IPS DF 6.9 (cell line): Measurements from ENCODE around the gene CISD2.

Source experiments
- DNase-seq: peaks from one replicate; pipeline ENCODE4 v3.0.0-alpha.2; 2013; ENCODE audit warnings: low read depth, low spot score
- H3K27ac ChIP-seq: one replicate; pipeline ENCODE4 v1.5.1; 2013; ENCODE audit warnings: low read length, control low read depth
- H3K27me3 ChIP-seq: 2 replicates; pipeline ENCODE4 v1.6.1; 2013; ENCODE audit warnings: mild to moderate bottlenecking, low read length; ENCODE audit not compliant: control insufficient read depth, insufficient read depth
- H3K36me3 ChIP-seq: 2 replicates; pipeline ENCODE4 v1.6.1; 2013; ENCODE audit warnings: low read length; ENCODE audit not compliant: control insufficient read depth, insufficient read depth
- H3K4me1 ChIP-seq: 2 replicates; pipeline ENCODE4 v1.6.1; 2013; ENCODE audit warnings: low read length; ENCODE audit not compliant: control insufficient read depth, insufficient read depth
- H3K4me3 ChIP-seq: 2 replicates; pipeline ENCODE4 v1.5.1; 2013; ENCODE audit warnings: mild to moderate bottlenecking, low read length
- H3K9me3 ChIP-seq: 2 replicates; pipeline ENCODE4 v1.6.1; 2013; ENCODE audit warnings: low read length, inconsistent platforms; ENCODE audit not compliant: control insufficient read depth, insufficient read depth
- WGBS: extraction: QIAGEN DNeasy Blood & Tissue Kit; methylation state at CpG from one replicate; pipeline ENCODE4 v1.1.7; 2013; ENCODE audit warnings: mixed read lengths, missing lambda C conversion rate; ENCODE audit not compliant: insufficient read length, insufficient coverage; 5-methylcytosine and 5-hydroxymethylcytosine counted together

CISD2 gene

GRCh38 chr4:102827674-102828496, 40.9 kb upstream of the CISD2 start:
- no CpG with 5 or more reads among the region's 50 CpGs for WGBS
- Histone ChIP-seq H3K4me1 (no peaks in the 10 kb centered on the region), H3K4me3 (peak overlapping the region; percentile 68; the same call in 1 of the 2 replicates), H3K9me3 (no peaks in the 10 kb centered on the region), H3K36me3 (no peaks in the 10 kb centered on the region), H3K27me3 (no peaks in the 10 kb centered on the region), H3K27ac (peak overlapping the region; percentile 10)
- peak; percentile 98 for DNase-seq

- no peaks in the 10 kb centered on the region for H3K9me3 ChIP-seq
- no CpG with 5 or more reads among the region's 4 CpGs for WGBS
- DNase-seq = no peak
These were observed 40.3 kb upstream of the CISD2 start for GRCh38 chr4:102828497-102828808.

GRCh38 chr4:102829803-102830202, 39.0 kb upstream of the CISD2 start:
- H3K27ac ChIP-seq = no peak overlapping the region
- H3K4me1 ChIP-seq = no peaks in the 10 kb centered on the region
- H3K27me3 ChIP-seq = no peaks in the 10 kb centered on the region
- no CpG with 5 or more reads among the region's 7 CpGs for WGBS
- H3K4me3 ChIP-seq = no peak overlapping the region
- no peaks in the 10 kb centered on the region for H3K36me3 ChIP-seq
- H3K9me3 ChIP-seq = no peaks in the 10 kb centered on the region
- DNase-seq = no peak

More at GRCh38 chr4:102828497-102828808, 40.3 kb upstream of the CISD2 start:
- Histone ChIP-seq H3K27ac (peak overlapping the region; percentile 10), H3K36me3 (no peaks in the 10 kb centered on the region), H3K27me3 (no peaks in the 10 kb centered on the region), H3K4me3 (peak overlapping the region; percentile 51; the same call in 1 of the 2 replicates), H3K4me1 (no peaks in the 10 kb centered on the region)

- H3K27me3 ChIP-seq = no peaks in the 10 kb centered on the region
- no peak overlapping the region for H3K27ac ChIP-seq
- DNase-seq = no peak
- no peaks in the 10 kb centered on the region for H3K9me3 ChIP-seq
- no peak overlapping the region for H3K4me3 ChIP-seq
- 100% methylated on average over 3 of the region's 4 CpGs for WGBS
- H3K4me1 ChIP-seq = no peaks in the 10 kb centered on the region
- H3K36me3 ChIP-seq = no peaks in the 10 kb centered on the region
These were observed 36.7 kb upstream of the CISD2 start for GRCh38 chr4:102832105-102832504.

GRCh38 chr4:102832667-102833066, 36.1 kb upstream of the CISD2 start:
- H3K27ac ChIP-seq = no peak overlapping the region
- DNase-seq = no peak
- H3K4me1 ChIP-seq = no peaks in the 10 kb centered on the region
- no peak overlapping the region for H3K4me3 ChIP-seq
- no peaks in the 10 kb centered on the region for H3K9me3 ChIP-seq
- no CpG with 5 or more reads among the region's 1 CpG for WGBS
- no peaks in the 10 kb centered on the region for H3K36me3 ChIP-seq
- H3K27me3 ChIP-seq = no peaks in the 10 kb centered on the region

- no peak overlapping the region for H3K27ac ChIP-seq
- WGBS = no CpG with 5 or more reads among the region's 1 CpG
- H3K4me1 ChIP-seq = no peaks in the 10 kb centered on the region
- no peaks in the 10 kb centered on the region for H3K36me3 ChIP-seq
- no peak overlapping the region for H3K4me3 ChIP-seq
- H3K9me3 ChIP-seq = no peaks in the 10 kb centered on the region
- H3K27me3 ChIP-seq = no peaks in the 10 kb centered on the region
- no peak for DNase-seq
These were observed 32.2 kb upstream of the CISD2 start for GRCh38 chr4:102836596-102836995.

GRCh38 chr4:102842367-102842766, 26.4 kb upstream of the CISD2 start:
- Histone ChIP-seq H3K9me3 (no peaks in the 10 kb centered on the region), H3K27ac (no peak overlapping the region), H3K4me3 (no peak overlapping the region), H3K27me3 (no peaks in the 10 kb centered on the region), H3K4me1 (no peaks in the 10 kb centered on the region), H3K36me3 (no peaks in the 10 kb centered on the region)
- WGBS = no CpG with 5 or more reads among the region's 3 CpGs
- no peak for DNase-seq

GRCh38 chr4:102843273-102843672, 25.5 kb upstream of the CISD2 start:
- Histone ChIP-seq H3K27me3 (no peaks in the 10 kb centered on the region), H3K4me3 (no peak overlapping the region), H3K9me3 (no peaks in the 10 kb centered on the region), H3K27ac (no peak overlapping the region), H3K36me3 (no peaks in the 10 kb centered on the region), H3K4me1 (no peaks in the 10 kb centered on the region)
- no peak for DNase-seq

- WGBS = no CpG with 5 or more reads among the region's 1 CpG
- DNase-seq = no peak
- no peak overlapping the region for H3K4me3 ChIP-seq
- H3K9me3 ChIP-seq = no peaks in the 10 kb centered on the region
- H3K36me3 ChIP-seq = no peaks in the 10 kb centered on the region
- no peaks in the 10 kb centered on the region for H3K4me1 ChIP-seq
- no peaks in the 10 kb centered on the region for H3K27me3 ChIP-seq
- no peak overlapping the region for H3K27ac ChIP-seq
These were observed 24.9 kb upstream of the CISD2 start for GRCh38 chr4:102843938-102844337.

- no peak for DNase-seq
These were observed 21.1 kb upstream of the CISD2 start for GRCh38 chr4:102847687-102848086.

GRCh38 chr4:102849579-102850104, 19.1 kb upstream of the CISD2 start:
- Histone ChIP-seq H3K36me3 (no peaks in the 10 kb centered on the region), H3K27me3 (no peaks in the 10 kb centered on the region), H3K4me3 (no peak overlapping the region), H3K27ac (no peak overlapping the region), H3K9me3 (no peaks in the 10 kb centered on the region), H3K4me1 (no peaks in the 10 kb centered on the region)
- DNase-seq = no peak
- WGBS = no CpG with 5 or more reads among the region's 3 CpGs

More at GRCh38 chr4:102847687-102848086, 21.1 kb upstream of the CISD2 start:
- Histone ChIP-seq H3K27me3 (no peaks in the 10 kb centered on the region), H3K4me3 (no peak overlapping the region), H3K27ac (no peak overlapping the region), H3K36me3 (no peaks in the 10 kb centered on the region), H3K4me1 (no peaks in the 10 kb centered on the region), H3K9me3 (no peaks in the 10 kb centered on the region)
- no CpG with 5 or more reads among the region's 8 CpGs for WGBS
